ENCODE measurements around the gene OLIG3.

Gene OLIG3

DNA sequence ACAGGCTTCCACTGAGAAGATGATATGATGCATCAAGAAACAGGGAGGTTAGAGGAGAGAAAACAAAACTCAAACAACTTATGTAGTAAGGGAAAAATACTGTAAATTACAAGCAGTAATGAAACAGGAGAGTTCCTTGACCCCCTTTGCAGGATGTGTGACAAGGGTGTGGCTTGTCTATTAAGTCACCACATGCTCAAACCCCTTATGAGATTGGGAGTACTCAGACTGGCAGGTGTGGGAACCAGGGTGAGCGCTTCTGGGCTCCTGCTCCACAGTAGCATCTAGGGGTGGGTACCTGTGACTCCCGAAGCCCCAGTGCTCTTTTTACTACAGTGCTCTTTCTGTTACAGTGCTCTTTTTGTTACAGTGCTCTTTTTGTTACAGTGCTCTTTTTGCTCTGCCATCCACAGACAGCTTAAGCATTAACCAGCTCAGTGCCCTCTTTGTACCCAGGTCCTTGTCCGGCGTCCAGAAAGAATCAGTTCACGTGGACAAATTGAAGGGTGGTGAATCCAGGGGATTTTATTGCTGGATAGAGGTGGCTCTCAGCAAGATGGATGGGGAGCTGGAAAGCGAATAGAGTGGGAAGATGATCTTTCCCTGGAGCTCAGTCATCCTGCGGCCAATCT is 28.7 kb downstream of the OLIG3 start:
- DNase-seq, result no peak

DNA sequence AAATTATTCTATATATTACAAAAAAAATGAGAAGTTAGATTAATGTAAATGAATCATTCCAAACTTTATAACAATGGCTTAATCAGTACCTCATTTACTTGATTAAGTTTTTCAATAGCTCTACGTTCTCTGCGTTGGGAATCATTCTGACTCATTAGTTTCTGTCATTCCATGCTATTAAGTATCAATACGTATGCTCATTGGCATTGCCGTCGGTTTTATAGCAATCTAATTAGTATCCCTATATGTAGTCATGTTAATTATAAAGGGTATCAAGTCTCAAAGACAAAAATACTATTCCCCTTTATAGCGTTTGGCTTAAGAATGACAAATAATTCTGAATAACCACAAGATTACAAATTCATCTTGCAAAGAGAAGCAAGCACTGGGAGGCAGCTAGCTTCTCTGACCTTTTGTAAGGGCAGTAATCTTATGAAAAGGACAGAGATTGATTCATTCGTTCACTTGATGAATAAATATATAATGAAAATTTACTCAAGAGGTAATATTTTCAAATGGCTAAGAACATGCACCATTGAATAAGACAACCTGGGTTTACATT is 41.8 kb downstream of the OLIG3 start:
- peak; percentile 57 for DNase-seq

DNA sequence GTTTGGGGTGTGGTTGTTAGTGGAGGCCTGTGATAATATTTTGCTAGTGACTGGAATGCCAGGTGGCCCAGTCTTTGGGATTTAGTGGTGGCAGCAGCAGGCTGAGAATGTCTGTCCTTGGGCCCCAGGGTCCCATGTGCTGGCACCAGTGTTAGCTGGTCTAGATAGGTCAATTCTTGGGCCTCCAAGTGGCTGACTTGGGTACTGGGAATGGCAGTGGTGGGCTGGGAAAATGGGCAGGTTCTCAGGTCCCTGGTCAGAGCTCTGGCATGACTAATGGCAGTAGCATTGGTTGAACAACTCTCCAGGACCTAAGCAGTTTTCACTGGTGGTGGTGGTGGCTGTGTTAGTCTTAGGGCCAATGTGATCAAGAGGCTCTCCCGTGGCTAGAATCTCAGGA is 50.3 kb downstream of the OLIG3 start:
- no peak for DNase-seq

Data from fibroblast of skin of abdomen (primary cell).